Panc1 (cell line): ENCODE data around the gene RPP14. TPM values are rescaled to one million over a fixed set of nuclear protein-coding genes. Genes with fewer than 3 reads are reported as not detected.

ENCODE experiments used
- total RNA-seq: library from RNA; stranded (reverse); gene quantifications from one replicate; pipeline ENCODE4 v1.2.1, GENCODE V29; 2021; ENCODE audit not compliant: unreplicated experiment

Gene RPP14
- total RNA-seq, 1 experiment from 2014 or later, result 16.4 TPM

Other genes with a start within 250 kb of the RPP14 start
- not detected for gene DNASE1L3, start 95.3 kb upstream of the RPP14 start, total RNA-seq
- 18.9 TPM for gene ABHD6, start 68.5 kb upstream of the RPP14 start, total RNA-seq
- 7.9 TPM for gene HTD2, start 275 bp downstream of the RPP14 start, total RNA-seq
- gene PXK, start 26.6 kb downstream of the RPP14 start, total RNA-seq, result 14.2 TPM
- 66.6 TPM for gene PDHB, start 127.6 kb downstream of the RPP14 start, total RNA-seq
- 18.3 TPM for gene KCTD6, start 185.9 kb downstream of the RPP14 start, total RNA-seq
- gene ACOX2, start 230.9 kb downstream of the RPP14 start, total RNA-seq, result 3.2 TPM